Measurements from ENCODE around the gene HOXA1.

- TF ChIP-seq CTBP1 (IDR thresholded peaks at IDR 0.05; ENCODE audit: borderline replicate concordance) (no peak), SUZ12 (IDR thresholded peaks at IDR 0.05) (no peak), FOXA1 (IDR thresholded peaks at IDR 0.05) (no peak), PKNOX1 (IDR thresholded peaks at IDR 0.05) (no peak), LEF1 (IDR thresholded peaks at IDR 0.05; ENCODE audit: borderline replicate concordance) (no peak)
Observed at GRCh38 chr7:27124096-27124901, 28.5 kb upstream of the HOXA1 start.
